Panc1 (cell line): Measurements from ENCODE around the gene AMIGO3.

Source experiments
- POLR2AphosphoS5 ChIP-seq: IDR thresholded peaks from 2 replicates; pipeline ENCODE4 v1.6.1; 2012; ENCODE audit warnings: mild to moderate bottlenecking, low read depth, low read length, moderate library complexity
- SIN3A ChIP-seq: IDR thresholded peaks from 2 replicates; pipeline ENCODE4 v1.6.1; 2012; ENCODE audit warnings: low read depth, mild to moderate bottlenecking, low read length, moderate library complexity, borderline replicate concordance; ENCODE audit not compliant: insufficient read depth
- TCF7L2 ChIP-seq: IDR thresholded peaks from 2 replicates; pipeline ENCODE4 v1.6.1; 2011; ENCODE audit warnings: mild to moderate bottlenecking, low read depth, low read length, inconsistent platforms
- TF ChIP-seq, protein P1 (sequence below): fragments of 450-650 bp; IDR thresholded peaks from 2 replicates; pipeline ENCODE4 v1.5.1; 2017; ENCODE audit warnings: mild to moderate bottlenecking
- TF ChIP-seq, protein P2 (sequence below), 2 experiments: IDR thresholded peaks; 2 replicates each; pipeline ENCODE4 v1.6.1; 2011 to 2012; ENCODE audit warnings: low read depth in 2 of 2, control low read depth in 1 of 2, low read length in 1 of 2, mild to moderate bottlenecking in 1 of 2, moderate library complexity in 1 of 2; ENCODE audit not compliant: insufficient read depth in 1 of 2

DNA sequence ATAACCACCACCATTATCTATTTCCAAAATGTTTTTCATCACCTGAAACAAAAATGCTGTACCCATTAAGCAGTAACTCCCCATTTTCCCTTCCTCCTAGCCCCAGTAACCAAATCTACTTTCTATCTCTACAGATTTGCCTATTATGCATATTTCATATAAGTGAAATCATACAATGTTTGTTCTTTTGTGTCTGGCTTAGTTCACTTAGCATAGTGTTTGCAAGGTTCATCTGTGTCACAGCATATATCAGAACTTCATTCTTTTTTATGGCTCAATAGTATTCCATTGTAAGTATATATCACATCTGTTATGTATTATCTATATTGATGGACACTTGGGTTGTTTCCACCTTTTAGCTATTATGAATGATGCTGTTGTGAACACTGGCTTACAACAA, 20.9 kb upstream of the AMIGO3 start:
- TF ChIP-seq, protein P1, sequence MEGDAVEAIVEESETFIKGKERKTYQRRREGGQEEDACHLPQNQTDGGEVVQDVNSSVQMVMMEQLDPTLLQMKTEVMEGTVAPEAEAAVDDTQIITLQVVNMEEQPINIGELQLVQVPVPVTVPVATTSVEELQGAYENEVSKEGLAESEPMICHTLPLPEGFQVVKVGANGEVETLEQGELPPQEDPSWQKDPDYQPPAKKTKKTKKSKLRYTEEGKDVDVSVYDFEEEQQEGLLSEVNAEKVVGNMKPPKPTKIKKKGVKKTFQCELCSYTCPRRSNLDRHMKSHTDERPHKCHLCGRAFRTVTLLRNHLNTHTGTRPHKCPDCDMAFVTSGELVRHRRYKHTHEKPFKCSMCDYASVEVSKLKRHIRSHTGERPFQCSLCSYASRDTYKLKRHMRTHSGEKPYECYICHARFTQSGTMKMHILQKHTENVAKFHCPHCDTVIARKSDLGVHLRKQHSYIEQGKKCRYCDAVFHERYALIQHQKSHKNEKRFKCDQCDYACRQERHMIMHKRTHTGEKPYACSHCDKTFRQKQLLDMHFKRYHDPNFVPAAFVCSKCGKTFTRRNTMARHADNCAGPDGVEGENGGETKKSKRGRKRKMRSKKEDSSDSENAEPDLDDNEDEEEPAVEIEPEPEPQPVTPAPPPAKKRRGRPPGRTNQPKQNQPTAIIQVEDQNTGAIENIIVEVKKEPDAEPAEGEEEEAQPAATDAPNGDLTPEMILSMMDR: no peak
- TF ChIP-seq TCF7L2 (no peak), POLR2AphosphoS5 (no peak), SIN3A (no peak)
- TF ChIP-seq, protein P2, sequence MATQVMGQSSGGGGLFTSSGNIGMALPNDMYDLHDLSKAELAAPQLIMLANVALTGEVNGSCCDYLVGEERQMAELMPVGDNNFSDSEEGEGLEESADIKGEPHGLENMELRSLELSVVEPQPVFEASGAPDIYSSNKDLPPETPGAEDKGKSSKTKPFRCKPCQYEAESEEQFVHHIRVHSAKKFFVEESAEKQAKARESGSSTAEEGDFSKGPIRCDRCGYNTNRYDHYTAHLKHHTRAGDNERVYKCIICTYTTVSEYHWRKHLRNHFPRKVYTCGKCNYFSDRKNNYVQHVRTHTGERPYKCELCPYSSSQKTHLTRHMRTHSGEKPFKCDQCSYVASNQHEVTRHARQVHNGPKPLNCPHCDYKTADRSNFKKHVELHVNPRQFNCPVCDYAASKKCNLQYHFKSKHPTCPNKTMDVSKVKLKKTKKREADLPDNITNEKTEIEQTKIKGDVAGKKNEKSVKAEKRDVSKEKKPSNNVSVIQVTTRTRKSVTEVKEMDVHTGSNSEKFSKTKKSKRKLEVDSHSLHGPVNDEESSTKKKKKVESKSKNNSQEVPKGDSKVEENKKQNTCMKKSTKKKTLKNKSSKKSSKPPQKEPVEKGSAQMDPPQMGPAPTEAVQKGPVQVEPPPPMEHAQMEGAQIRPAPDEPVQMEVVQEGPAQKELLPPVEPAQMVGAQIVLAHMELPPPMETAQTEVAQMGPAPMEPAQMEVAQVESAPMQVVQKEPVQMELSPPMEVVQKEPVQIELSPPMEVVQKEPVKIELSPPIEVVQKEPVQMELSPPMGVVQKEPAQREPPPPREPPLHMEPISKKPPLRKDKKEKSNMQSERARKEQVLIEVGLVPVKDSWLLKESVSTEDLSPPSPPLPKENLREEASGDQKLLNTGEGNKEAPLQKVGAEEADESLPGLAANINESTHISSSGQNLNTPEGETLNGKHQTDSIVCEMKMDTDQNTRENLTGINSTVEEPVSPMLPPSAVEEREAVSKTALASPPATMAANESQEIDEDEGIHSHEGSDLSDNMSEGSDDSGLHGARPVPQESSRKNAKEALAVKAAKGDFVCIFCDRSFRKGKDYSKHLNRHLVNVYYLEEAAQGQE (IDR thresholded peaks at IDR 0.05; ENCODE audit: insufficient read depth in 1 of 2, low read depth in 2 of 2, low read length in 1 of 2): no peak
